ENCODE results near the gene BTLA. TPM values are rescaled to one million over a fixed set of nuclear protein-coding genes. Genes with fewer than 3 reads are reported as not detected.

Gene BTLA
- total RNA-seq, 1 experiment from 2014 or later, result not detected

Other genes with a start within 250 kb of the BTLA start
- gene SLC9C1, start 205.3 kb downstream of the BTLA start, total RNA-seq (2014; rRNA removed; shearing (Covaris generic)), result not detected in 2 replicates
- not detected in 2 replicates for gene CD200, start 166.3 kb downstream of the BTLA start, total RNA-seq (2014; rRNA removed; shearing (Covaris generic))
- gene ATG3, start 62.5 kb upstream of the BTLA start, total RNA-seq (2014; rRNA removed; shearing (Covaris generic)), result 60.7 and 73.2 TPM in 2 replicates
- gene SLC35A5, start 62.6 kb upstream of the BTLA start, total RNA-seq (2014; rRNA removed; shearing (Covaris generic)), result 14.2 and 30.1 TPM in 2 replicates
- 2.3 and 4.4 TPM in 2 replicates for gene CCDC80, start 141.7 kb upstream of the BTLA start, total RNA-seq (2014; rRNA removed; shearing (Covaris generic))

All from G401 (cell line).